Measurements from ENCODE around the gene ANKRD13B. TPM values are rescaled to one million over a fixed set of nuclear protein-coding genes. Genes with fewer than 3 reads are reported as not detected.

The ANKRD13B gene
- total RNA-seq, 1 donor from 2014 or later, result 7.9 TPM

DNA sequence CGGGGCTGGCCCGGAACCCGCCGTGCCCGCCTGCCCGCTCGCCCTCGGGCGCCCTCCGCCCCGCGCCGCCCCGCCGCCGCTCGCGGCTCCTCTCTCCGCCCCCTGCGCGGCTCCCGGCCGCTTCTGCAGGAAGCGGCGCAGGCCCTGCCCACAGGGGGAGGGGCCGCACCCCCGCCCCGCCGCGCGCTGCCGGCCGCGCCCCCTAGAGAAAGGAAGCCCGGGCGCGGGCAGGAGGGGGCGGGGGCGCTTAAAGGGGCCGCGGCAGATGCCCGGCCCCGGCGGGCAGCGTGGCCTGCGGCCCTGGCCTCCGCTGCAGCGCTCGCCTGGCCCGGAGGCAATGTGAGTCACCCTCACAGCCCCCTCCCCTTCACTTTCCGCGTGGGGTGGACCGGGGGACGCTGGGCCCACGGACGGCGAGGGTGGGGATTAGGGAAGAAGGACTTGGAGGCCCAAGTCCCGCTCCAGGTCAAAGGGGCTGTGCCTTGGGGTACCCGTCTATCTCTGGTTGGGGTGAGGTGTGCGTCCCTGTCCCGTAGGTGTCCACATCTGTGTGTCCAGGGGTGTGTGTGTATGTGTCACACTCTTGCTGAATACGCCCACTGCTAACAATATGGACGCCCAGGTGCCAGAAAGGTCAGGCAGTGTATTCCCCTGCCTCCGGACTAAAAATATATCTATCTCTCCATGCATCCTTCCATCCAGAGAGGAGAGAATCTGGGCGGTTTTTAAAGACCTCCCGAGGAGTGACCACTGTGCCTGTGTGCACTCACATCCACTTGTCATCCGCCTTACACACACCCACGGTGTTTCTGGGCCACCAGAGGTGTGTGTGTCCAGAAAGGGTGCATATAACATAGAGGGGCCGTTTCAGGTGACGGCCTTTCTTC, 3.2 kb upstream of the ANKRD13B start, which contains the start of gene GIT1:
GIT1 (minus strand) TSS at position 125 of the 887 bp plus-strand sequence. CDS start 270 bp downstream, outside the sequence.
- no peak for DNase-seq (ENCODE audit: extremely low spot score in 2 of 2)
- H3K36me3 ChIP-seq, result no peaks in the 10 kb centered on the region
- intact Hi-C loops (cut with DNase I), result loop anchor here (10.0 kb wide), 1 partner anchor 345 kb away; the partner anchor contains the start of gene SSH2
- H3K4me3 ChIP-seq, result peak within 1 kb of the TSS; percentile 83 to 94
- H3K27ac ChIP-seq, result peak within 1 kb of the TSS; percentile 93
- H3K4me1 ChIP-seq, result peaks cover 70% of the 10 kb centered on the region
- TF ChIP-seq POLR2AphosphoS5 (IDR thresholded peaks at IDR 0.05; ENCODE audit: insufficient read depth in 1 of 2, low read depth in 1 of 2), result no peak
- peak in 1 of 2 donors; percentile 79 for TF ChIP-seq POLR2A (IDR thresholded peaks at IDR 0.05)
- no peaks in the 10 kb centered on the region for H3K27me3 ChIP-seq
- no peaks in the 10 kb centered on the region for H3K9me3 ChIP-seq

DNA sequence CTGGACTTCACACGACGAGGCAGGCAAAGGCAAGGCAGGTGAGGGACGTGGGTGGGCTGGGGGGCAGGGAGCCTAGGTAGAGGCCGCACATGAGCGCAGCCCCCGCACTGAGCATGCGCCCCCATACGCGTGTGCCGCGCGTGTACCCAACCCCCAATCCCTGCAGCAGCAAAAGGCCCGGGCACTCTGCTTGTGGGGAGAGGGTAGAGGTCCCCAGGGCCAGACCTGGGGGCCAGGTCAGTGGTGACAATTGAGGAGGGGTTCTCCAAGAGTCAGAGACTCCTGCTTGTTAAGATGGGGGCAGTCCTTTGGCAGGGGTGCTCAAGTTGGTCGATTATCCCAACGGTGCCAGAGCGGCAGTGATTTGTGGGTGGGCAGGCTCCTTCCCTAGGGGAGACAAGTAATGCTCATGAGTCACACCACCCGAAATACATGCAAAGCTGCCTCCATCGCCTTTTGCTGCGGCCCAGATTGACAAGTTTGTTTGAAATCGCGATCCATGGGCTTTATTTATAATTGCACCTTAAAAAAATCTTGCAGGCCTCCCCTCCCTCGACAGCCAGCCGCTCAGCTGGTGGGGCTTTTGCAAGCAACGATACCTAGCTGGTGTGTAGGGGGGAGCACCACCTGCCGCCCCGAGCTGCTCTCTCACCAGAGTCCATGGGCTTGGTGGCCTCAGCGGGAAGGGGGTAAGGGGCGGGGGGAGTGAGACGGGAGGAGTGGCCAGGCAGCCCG, 2.4 kb upstream of the ANKRD13B start:
- no peaks in the 10 kb centered on the region for H3K36me3 ChIP-seq
- H3K9me3 ChIP-seq, result no peaks in the 10 kb centered on the region
- no peaks in the 10 kb centered on the region for H3K27me3 ChIP-seq
- peaks cover 72% of the 10 kb centered on the region for H3K4me1 ChIP-seq
- TF ChIP-seq, protein P1, sequence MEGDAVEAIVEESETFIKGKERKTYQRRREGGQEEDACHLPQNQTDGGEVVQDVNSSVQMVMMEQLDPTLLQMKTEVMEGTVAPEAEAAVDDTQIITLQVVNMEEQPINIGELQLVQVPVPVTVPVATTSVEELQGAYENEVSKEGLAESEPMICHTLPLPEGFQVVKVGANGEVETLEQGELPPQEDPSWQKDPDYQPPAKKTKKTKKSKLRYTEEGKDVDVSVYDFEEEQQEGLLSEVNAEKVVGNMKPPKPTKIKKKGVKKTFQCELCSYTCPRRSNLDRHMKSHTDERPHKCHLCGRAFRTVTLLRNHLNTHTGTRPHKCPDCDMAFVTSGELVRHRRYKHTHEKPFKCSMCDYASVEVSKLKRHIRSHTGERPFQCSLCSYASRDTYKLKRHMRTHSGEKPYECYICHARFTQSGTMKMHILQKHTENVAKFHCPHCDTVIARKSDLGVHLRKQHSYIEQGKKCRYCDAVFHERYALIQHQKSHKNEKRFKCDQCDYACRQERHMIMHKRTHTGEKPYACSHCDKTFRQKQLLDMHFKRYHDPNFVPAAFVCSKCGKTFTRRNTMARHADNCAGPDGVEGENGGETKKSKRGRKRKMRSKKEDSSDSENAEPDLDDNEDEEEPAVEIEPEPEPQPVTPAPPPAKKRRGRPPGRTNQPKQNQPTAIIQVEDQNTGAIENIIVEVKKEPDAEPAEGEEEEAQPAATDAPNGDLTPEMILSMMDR (IDR thresholded peaks at IDR 0.05), result no peak
- no peak for TF ChIP-seq POLR2AphosphoS5 (IDR thresholded peaks at IDR 0.05; ENCODE audit: insufficient read depth in 1 of 2, low read depth in 1 of 2)
- TF ChIP-seq POLR2A (IDR thresholded peaks at IDR 0.05), result no peak
- intact Hi-C loops (cut with DNase I), result no loop called here
- H3K4me3 ChIP-seq, result peak overlapping the region; percentile 54 to 94
- peak overlapping the region; percentile 93 for H3K27ac ChIP-seq
- no peak for DNase-seq (ENCODE audit: extremely low spot score in 2 of 2)

DNA sequence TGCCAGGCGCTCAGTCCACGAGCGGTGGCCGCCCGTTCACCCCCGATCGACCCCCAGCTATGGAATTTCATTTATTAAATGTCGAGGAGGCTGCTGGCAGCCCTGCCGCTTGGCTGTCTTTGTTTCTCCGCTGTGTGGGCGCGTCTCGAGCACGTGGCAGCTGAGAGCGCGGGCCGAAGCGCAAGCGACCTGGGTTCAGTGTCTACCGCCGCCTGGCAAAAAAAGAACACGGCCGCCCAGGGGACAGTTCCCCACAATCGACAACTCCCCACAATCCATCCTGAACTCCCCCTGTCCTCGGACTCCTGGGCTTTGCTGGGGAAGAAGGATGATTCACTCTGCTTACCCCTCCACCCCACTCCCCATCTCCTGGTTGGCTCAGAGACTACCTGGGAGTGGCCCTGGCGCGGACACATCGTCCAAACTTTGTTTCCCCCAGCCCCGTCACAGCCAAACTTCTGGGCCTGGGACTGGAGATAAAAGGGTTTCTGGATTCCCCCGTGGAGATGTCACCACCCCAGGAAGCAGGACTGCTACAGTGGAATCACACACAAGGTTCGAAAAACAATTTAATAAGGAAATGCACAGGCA, 1.7 kb upstream of the ANKRD13B start:
- Histone ChIP-seq H3K4me1 (peaks cover 77% of the 10 kb centered on the region), H3K9me3 (no peaks in the 10 kb centered on the region), H3K36me3 (no peaks in the 10 kb centered on the region), H3K27me3 (no peaks in the 10 kb centered on the region), H3K27ac (peak overlapping the region; percentile 93), H3K4me3 (peak overlapping the region; percentile 32 to 94)
- intact Hi-C loops (cut with DNase I), result no loop called here
- DNase-seq (ENCODE audit: extremely low spot score in 2 of 2), result no peak
- TF ChIP-seq, protein P1 (IDR thresholded peaks at IDR 0.05), result no peak
- TF ChIP-seq POLR2AphosphoS5 (IDR thresholded peaks at IDR 0.05; ENCODE audit: insufficient read depth in 1 of 2, low read depth in 1 of 2) (no peak), POLR2A (IDR thresholded peaks at IDR 0.05) (peak in 1 of 2 donors; percentile 16)

DNA sequence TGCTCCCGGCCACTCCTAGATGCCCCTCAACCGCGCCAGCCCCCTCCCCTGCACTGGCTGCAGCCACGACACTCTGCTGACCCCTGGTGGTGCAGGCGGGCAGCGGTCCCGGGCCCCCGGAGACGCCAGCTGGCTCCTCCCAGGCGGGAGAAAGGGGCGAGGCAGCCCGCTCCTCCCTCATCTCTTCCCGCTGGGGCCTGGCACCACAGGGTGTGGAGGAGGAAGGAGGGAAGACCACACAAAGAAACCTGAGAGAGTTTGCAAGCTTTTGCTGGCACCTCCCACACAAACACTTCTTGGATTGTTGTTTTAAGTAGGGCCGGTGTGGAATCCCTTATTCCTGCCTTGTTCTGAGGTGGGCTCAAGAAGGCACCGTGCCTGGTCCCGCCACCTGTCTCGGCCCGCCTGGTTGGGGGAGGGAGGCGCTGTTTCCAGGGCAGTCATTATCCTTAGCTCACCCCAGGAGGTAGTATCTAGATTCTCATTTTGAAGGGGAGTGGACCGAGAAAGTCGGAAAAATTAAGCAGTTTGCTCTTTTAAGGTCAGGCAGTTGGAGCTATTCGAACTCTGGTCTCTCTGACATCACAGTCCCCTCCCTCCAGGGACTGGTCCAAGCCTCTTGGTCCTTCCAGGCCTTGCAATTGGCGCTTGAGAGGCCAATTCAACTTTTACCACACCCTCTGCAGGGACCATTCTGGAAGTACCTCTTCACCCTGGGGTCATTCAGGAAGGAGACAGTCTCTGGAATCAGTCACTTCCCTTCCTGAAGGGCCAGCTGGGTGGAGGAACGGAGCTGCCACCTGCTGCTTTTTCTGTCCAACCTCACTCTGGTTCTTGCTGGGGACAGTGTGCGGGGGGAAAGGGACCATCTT, 959 bp upstream of the ANKRD13B start:
- H3K9me3 ChIP-seq, result no peaks in the 10 kb centered on the region
- peak overlapping the region; percentile 66 to 94 for H3K4me3 ChIP-seq
- peaks cover 79% of the 10 kb centered on the region for H3K4me1 ChIP-seq
- no peak for DNase-seq (ENCODE audit: extremely low spot score in 2 of 2)
- intact Hi-C loops (cut with DNase I), result no loop called here
- TF ChIP-seq POLR2AphosphoS5 (IDR thresholded peaks at IDR 0.05; ENCODE audit: insufficient read depth in 1 of 2, low read depth in 1 of 2) (peak in 1 of 2 donors; percentile 69), POLR2A (IDR thresholded peaks at IDR 0.05) (no peak)
- TF ChIP-seq, protein P1 (IDR thresholded peaks at IDR 0.05), result peak; percentile 85 to 94 (median 86)
- H3K27ac ChIP-seq, result peak overlapping the region; percentile 93
- H3K27me3 ChIP-seq, result no peaks in the 10 kb centered on the region
- H3K36me3 ChIP-seq, result no peaks in the 10 kb centered on the region
